Neural cell (in vitro differentiated cells): ENCODE results near the gene MRTFA.

Source experiments
- MXI1 ChIP-seq: fragments of 450-650 bp; conservative IDR thresholded peaks from 2 replicates; pipeline ENCODE4 v1.6.1; 2014; ENCODE audit warnings: antibody characterized with exemption, mild to moderate bottlenecking; ENCODE audit not compliant: poor library complexity, severe bottlenecking
- POLR2AphosphoS5 ChIP-seq: IDR thresholded peaks from 2 replicates; pipeline ENCODE4 v1.6.1; 2012
- TF ChIP-seq, protein P1 (sequence below): fragments of 450-650 bp; IDR thresholded peaks from 2 replicates; pipeline ENCODE4 v1.5.1; 2014; ENCODE audit warnings: antibody characterized with exemption, mild to moderate bottlenecking, moderate library complexity; ENCODE audit not compliant: poor library complexity, severe bottlenecking

DNA sequence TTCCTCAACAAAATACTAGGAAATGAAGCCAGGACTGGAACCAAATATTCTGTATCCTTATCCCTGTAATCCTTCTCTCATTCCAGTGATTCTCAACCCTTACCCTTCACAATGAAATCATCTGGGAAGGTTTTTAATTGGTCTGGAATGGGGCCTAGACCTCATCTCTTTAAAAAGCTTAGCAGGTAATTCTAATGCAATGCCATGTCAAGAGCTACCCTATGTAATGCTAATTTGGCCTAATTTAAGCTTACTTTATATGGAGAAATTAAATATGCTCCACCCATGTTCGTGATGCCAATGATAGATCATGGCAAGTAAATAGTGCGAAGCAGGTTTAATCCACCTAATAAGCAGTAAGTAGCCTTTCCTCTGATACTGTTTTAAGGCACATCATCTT, 164.5 kb downstream of the MRTFA start:
- TF ChIP-seq, protein P1, sequence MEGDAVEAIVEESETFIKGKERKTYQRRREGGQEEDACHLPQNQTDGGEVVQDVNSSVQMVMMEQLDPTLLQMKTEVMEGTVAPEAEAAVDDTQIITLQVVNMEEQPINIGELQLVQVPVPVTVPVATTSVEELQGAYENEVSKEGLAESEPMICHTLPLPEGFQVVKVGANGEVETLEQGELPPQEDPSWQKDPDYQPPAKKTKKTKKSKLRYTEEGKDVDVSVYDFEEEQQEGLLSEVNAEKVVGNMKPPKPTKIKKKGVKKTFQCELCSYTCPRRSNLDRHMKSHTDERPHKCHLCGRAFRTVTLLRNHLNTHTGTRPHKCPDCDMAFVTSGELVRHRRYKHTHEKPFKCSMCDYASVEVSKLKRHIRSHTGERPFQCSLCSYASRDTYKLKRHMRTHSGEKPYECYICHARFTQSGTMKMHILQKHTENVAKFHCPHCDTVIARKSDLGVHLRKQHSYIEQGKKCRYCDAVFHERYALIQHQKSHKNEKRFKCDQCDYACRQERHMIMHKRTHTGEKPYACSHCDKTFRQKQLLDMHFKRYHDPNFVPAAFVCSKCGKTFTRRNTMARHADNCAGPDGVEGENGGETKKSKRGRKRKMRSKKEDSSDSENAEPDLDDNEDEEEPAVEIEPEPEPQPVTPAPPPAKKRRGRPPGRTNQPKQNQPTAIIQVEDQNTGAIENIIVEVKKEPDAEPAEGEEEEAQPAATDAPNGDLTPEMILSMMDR: no peak
- no peak for TF ChIP-seq POLR2AphosphoS5
- TF ChIP-seq MXI1: no peak
